Measurements from ENCODE around the gene PRKG1.

The PRKG1 gene

GRCh38 chr10:51215951-51216834 lies 141.9 kb downstream of the PRKG1 start:
- H3K27me3 ChIP-seq (ENCODE audit: control insufficient read depth, low read length): no peaks in the 10 kb centered on the region
- TF ChIP-seq EZH2phosphoT487 (IDR thresholded peaks at IDR 0.05; ENCODE audit: borderline replicate concordance, low read length) (no peak), CTCF (IDR thresholded peaks at IDR 0.05; ENCODE audit: low read depth, low read length, poor library complexity, severe bottlenecking) (no peak)
- no peaks in the 10 kb centered on the region for H3K9me3 ChIP-seq (ENCODE audit: control insufficient read depth, insufficient read depth, low read length)
- H3K27ac ChIP-seq (ENCODE audit: low read depth, low read length): no peak overlapping the region
- no peaks in the 10 kb centered on the region for H4K20me1 ChIP-seq (ENCODE audit: control insufficient read depth, insufficient read depth, low read depth, low read length)
- no peak overlapping the region for H3K4me2 ChIP-seq (ENCODE audit: low read length)
- no peaks in the 10 kb centered on the region for H3K9me2 ChIP-seq (replicated peaks; ENCODE audit: control insufficient read depth, low read length)
- H3K79me2 ChIP-seq (ENCODE audit: control insufficient read depth, low read length): no peaks in the 10 kb centered on the region
- no peak overlapping the region for H3K4me3 ChIP-seq (ENCODE audit: low read length)
- H3K4me1 ChIP-seq (ENCODE audit: control insufficient read depth, low read length): no peaks in the 10 kb centered on the region
- H3K36me3 ChIP-seq (ENCODE audit: control insufficient read depth, low read length): no peaks in the 10 kb centered on the region
- no peaks in the 10 kb centered on the region for H3F3A ChIP-seq (ENCODE audit: control insufficient read depth, insufficient read depth)

GRCh38 chr10:51217505-51217904 lies 143.2 kb downstream of the PRKG1 start:
- Histone ChIP-seq H3F3A (ENCODE audit: control insufficient read depth, insufficient read depth) (no peaks in the 10 kb centered on the region), H3K27me3 (ENCODE audit: control insufficient read depth, low read length) (no peaks in the 10 kb centered on the region), H3K9me3 (ENCODE audit: control insufficient read depth, insufficient read depth, low read length) (no peaks in the 10 kb centered on the region), H3K4me3 (ENCODE audit: low read length) (no peak overlapping the region), H3K27ac (ENCODE audit: low read depth, low read length) (no peak overlapping the region), H3K36me3 (ENCODE audit: control insufficient read depth, low read length) (no peaks in the 10 kb centered on the region), H3K9me2 (replicated peaks; ENCODE audit: control insufficient read depth, low read length) (no peaks in the 10 kb centered on the region), H4K20me1 (ENCODE audit: control insufficient read depth, insufficient read depth, low read depth, low read length) (no peaks in the 10 kb centered on the region), H3K4me1 (ENCODE audit: control insufficient read depth, low read length) (no peaks in the 10 kb centered on the region), H3K79me2 (ENCODE audit: control insufficient read depth, low read length) (no peaks in the 10 kb centered on the region), H3K4me2 (ENCODE audit: low read length) (no peak overlapping the region)
- TF ChIP-seq CTCF (IDR thresholded peaks at IDR 0.05; ENCODE audit: low read depth, low read length, poor library complexity, severe bottlenecking) (no peak), EZH2phosphoT487 (IDR thresholded peaks at IDR 0.05; ENCODE audit: borderline replicate concordance, low read length) (no peak)

GRCh38 chr10:51224671-51225161 lies 150.4 kb downstream of the PRKG1 start:
- no peaks in the 10 kb centered on the region for H3K4me1 ChIP-seq (ENCODE audit: control insufficient read depth, low read length)
- no peak for TF ChIP-seq CTCF (IDR thresholded peaks at IDR 0.05; ENCODE audit: low read depth, low read length, poor library complexity, severe bottlenecking)
- H4K20me1 ChIP-seq (ENCODE audit: control insufficient read depth, insufficient read depth, low read depth, low read length): no peaks in the 10 kb centered on the region
- no peaks in the 10 kb centered on the region for H3K9me3 ChIP-seq (ENCODE audit: control insufficient read depth, insufficient read depth, low read length)
- no peaks in the 10 kb centered on the region for H3K36me3 ChIP-seq (ENCODE audit: control insufficient read depth, low read length)
- H3K27ac ChIP-seq (ENCODE audit: low read depth, low read length): no peak overlapping the region
- H3K4me2 ChIP-seq (ENCODE audit: low read length): no peak overlapping the region
- no peaks in the 10 kb centered on the region for H3K79me2 ChIP-seq (ENCODE audit: control insufficient read depth, low read length)
- no peaks in the 10 kb centered on the region for H3K9me2 ChIP-seq (replicated peaks; ENCODE audit: control insufficient read depth, low read length)
- H3F3A ChIP-seq (ENCODE audit: control insufficient read depth, insufficient read depth): no peaks in the 10 kb centered on the region
- no peaks in the 10 kb centered on the region for H3K27me3 ChIP-seq (ENCODE audit: control insufficient read depth, low read length)
- H3K4me3 ChIP-seq (ENCODE audit: low read length): no peak overlapping the region
